WTC11 (cell line): Measurements from ENCODE around the gene COL13A1.

Source experiments
- CTCF ChIP-seq: fragments of 200-600 bp; IDR thresholded peaks from 2 replicates; pipeline ENCODE4 v1.8.0; 2022; ENCODE audit warnings: antibody characterized with exemption
- E2F4 ChIP-seq: sonication (generic); formaldehyde crosslinking; IDR thresholded peaks from 2 replicates; pipeline ENCODE4 v1.8.1; 2022; ENCODE audit warnings: low read depth, mild to moderate bottlenecking, moderate library complexity, missing genetic modification reagents, borderline replicate concordance
- ESRRA ChIP-seq: sonication (generic); formaldehyde crosslinking; IDR thresholded peaks from 2 replicates; pipeline ENCODE4 v1.8.1; 2022; ENCODE audit warnings: mild to moderate bottlenecking, missing genetic modification reagents, borderline replicate concordance
- FOXJ3 ChIP-seq: sonication (generic); formaldehyde crosslinking; IDR thresholded peaks from 2 replicates; pipeline ENCODE4 v1.9.0; 2021; ENCODE audit warnings: missing genetic modification reagents, mild to moderate bottlenecking, borderline replicate concordance
- MYBL2 ChIP-seq: sonication (generic); formaldehyde crosslinking; IDR thresholded peaks from 2 replicates; pipeline ENCODE4 v1.8.1; 2023; ENCODE audit warnings: mild to moderate bottlenecking, moderate library complexity, missing genetic modification reagents
- PRDM15 ChIP-seq: sonication (generic); formaldehyde crosslinking; IDR thresholded peaks from 2 replicates; pipeline ENCODE4 v1.8.0; 2022; ENCODE audit warnings: missing genetic modification reagents
- PREB ChIP-seq: sonication (generic); formaldehyde crosslinking; IDR thresholded peaks from 2 replicates; pipeline ENCODE4 v1.8.1; 2022; ENCODE audit warnings: mild to moderate bottlenecking, missing genetic modification reagents, moderate library complexity, borderline replicate concordance
- RELA ChIP-seq: sonication (generic); formaldehyde crosslinking; IDR thresholded peaks from 2 replicates; pipeline ENCODE4 v1.8.1; 2022; ENCODE audit warnings: missing genetic modification reagents, mild to moderate bottlenecking, borderline replicate concordance
- STAT6 ChIP-seq: sonication (generic); formaldehyde crosslinking; conservative IDR thresholded peaks from 2 replicates; pipeline ENCODE4 v1.8.1; 2023; ENCODE audit warnings: mild to moderate bottlenecking, low read depth, missing genetic modification reagents, moderate library complexity
- USF1 ChIP-seq: sonication (generic); formaldehyde crosslinking; IDR thresholded peaks from 2 replicates; pipeline ENCODE4 v1.8.0; 2022; ENCODE audit warnings: mild to moderate bottlenecking, missing genetic modification reagents
- ZNF512 ChIP-seq: sonication (generic); formaldehyde crosslinking; IDR thresholded peaks from 2 replicates; pipeline ENCODE4 v1.8.1; 2022; ENCODE audit warnings: missing genetic modification reagents, borderline replicate concordance

- no peak for TF ChIP-seq CTCF
- no peak for TF ChIP-seq FOXJ3 (CRISPR knock-in tag)
- TF ChIP-seq ZNF512, result no peak
- TF ChIP-seq ESRRA, result no peak
- TF ChIP-seq USF1, result no peak
- TF ChIP-seq PRDM15 (CRISPR knock-in tag), result no peak
- no peak for TF ChIP-seq E2F4 (CRISPR knock-in tag)
- no peak for TF ChIP-seq STAT6 (CRISPR knock-in tag)
- no peak for TF ChIP-seq RELA (CRISPR knock-in tag)
- no peak for TF ChIP-seq MYBL2 (CRISPR knock-in tag)
- TF ChIP-seq PREB, result no peak
Observed at GRCh38 chr10:69825604-69826003, 23.9 kb downstream of the COL13A1 start.
